ENCODE data around the gene ESRRB. TPM values are rescaled to one million over a fixed set of nuclear protein-coding genes. Genes with fewer than 3 reads are reported as not detected.

The ESRRB gene
- total RNA-seq, 1 donor from 2014 or later: not detected

DNA sequence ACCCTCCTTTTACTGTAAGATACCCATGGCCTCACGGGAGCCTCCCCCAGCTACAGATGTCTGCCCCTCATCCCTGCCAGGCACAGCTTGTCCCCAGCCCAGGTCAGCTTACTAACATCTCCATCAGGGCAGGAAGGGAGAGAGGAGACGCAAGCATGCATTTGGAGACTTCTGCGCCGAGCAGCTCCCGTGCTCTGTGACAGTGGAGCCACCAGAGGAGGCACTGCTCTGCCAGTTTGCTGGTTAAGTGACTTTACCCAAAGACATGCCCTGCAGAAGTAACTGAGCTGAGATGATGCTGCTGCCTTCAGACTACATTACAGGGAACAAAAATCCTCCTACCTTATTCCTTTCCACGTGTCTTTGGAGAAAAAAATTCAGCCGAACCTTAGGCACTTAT, 133.4 kb downstream of the ESRRB start:
- Histone ChIP-seq H3K36me3 (no peaks in the 10 kb centered on the region), H3K4me1 (no peaks in the 10 kb centered on the region), H3K9me3 (no peaks in the 10 kb centered on the region), H3K4me3 (no peak overlapping the region), H3K27ac (no peak overlapping the region), H3K27me3 (ENCODE audit: low read depth) (peaks cover 4% of the 10 kb centered on the region)
- intact Hi-C loops (cut with DNase I): no loop called here
- TF ChIP-seq, protein P1, sequence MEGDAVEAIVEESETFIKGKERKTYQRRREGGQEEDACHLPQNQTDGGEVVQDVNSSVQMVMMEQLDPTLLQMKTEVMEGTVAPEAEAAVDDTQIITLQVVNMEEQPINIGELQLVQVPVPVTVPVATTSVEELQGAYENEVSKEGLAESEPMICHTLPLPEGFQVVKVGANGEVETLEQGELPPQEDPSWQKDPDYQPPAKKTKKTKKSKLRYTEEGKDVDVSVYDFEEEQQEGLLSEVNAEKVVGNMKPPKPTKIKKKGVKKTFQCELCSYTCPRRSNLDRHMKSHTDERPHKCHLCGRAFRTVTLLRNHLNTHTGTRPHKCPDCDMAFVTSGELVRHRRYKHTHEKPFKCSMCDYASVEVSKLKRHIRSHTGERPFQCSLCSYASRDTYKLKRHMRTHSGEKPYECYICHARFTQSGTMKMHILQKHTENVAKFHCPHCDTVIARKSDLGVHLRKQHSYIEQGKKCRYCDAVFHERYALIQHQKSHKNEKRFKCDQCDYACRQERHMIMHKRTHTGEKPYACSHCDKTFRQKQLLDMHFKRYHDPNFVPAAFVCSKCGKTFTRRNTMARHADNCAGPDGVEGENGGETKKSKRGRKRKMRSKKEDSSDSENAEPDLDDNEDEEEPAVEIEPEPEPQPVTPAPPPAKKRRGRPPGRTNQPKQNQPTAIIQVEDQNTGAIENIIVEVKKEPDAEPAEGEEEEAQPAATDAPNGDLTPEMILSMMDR (IDR thresholded peaks at IDR 0.05): no peak
- ATAC-seq (no peak), DNase-seq (no peak)

DNA sequence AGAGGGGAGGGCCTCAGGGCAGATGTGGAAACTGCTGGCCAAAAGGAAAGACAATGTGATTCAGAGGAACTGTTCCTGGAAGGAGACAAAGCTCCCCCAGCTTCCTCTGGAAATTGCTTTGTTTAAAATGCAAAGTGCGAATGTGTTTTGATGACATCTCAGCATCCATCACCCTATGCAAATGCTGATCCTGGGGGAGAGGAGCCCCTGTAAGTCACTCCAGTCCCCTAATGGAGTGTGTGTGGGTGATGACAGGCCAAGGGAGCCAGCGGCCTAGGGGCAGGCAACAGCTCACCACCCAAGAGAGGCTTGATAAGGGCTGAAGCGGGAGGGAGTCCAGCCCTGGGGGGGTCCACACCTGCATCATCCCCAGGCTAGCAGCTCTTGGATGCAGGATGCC, 134.2 kb downstream of the ESRRB start:
- intact Hi-C loops (cut with DNase I): no loop called here
- Histone ChIP-seq H3K9me3 (no peaks in the 10 kb centered on the region), H3K36me3 (no peaks in the 10 kb centered on the region), H3K4me1 (no peaks in the 10 kb centered on the region), H3K4me3 (no peak overlapping the region), H3K27me3 (ENCODE audit: low read depth) (peaks cover 4% of the 10 kb centered on the region), H3K27ac (no peak overlapping the region)
- DNase-seq: no peak
- TF ChIP-seq, protein P1 (IDR thresholded peaks at IDR 0.05): no peak
- ATAC-seq: no peak

DNA sequence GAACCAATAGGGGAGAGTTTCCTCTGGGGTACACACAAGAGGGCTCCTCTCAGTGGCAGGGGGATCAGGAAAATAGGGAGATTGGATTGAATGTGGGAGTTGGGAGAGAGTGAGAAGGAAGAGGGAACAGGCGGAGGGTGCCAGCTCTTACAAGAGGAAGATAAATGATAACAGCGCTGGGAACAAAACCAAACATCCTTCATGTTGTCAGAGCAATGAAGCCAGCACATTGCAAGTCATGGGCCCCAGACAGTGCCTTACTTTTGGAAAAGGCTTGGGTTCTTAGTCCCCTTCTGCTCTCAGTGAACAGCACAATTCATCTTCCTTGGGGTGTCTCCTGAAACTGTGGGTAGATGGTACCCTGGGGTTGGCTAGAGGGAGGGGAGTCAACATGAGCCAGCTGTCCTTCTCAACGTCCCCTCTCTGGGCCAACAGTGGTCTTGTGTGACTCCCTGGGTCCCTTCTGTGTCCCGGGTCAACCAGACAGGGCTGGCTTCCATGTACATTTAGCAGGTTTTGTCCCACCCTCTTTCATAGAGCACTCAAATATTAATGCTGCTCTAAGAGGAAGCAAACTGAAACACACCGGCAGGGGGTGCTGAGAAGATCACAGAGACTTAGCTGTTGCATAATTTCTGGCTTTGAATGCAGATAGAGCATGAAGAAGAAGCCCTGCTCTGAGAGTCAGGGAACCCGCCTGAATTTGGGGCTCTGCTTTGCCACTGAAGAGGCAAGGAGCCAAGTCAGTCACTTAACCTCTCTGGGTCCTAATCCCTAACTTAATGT, 138.5 kb downstream of the ESRRB start:
- ATAC-seq (peak in 1 of 2 donors; percentile 28), DNase-seq (no peak)
- Histone ChIP-seq H3K27me3 (ENCODE audit: low read depth) (peaks cover 4% of the 10 kb centered on the region), H3K4me1 (no peaks in the 10 kb centered on the region), H3K36me3 (no peaks in the 10 kb centered on the region), H3K4me3 (no peak overlapping the region), H3K27ac (no peak overlapping the region), H3K9me3 (no peaks in the 10 kb centered on the region)
- intact Hi-C loops (cut with DNase I): no loop called here
- TF ChIP-seq, protein P1 (IDR thresholded peaks at IDR 0.05): no peak

DNA sequence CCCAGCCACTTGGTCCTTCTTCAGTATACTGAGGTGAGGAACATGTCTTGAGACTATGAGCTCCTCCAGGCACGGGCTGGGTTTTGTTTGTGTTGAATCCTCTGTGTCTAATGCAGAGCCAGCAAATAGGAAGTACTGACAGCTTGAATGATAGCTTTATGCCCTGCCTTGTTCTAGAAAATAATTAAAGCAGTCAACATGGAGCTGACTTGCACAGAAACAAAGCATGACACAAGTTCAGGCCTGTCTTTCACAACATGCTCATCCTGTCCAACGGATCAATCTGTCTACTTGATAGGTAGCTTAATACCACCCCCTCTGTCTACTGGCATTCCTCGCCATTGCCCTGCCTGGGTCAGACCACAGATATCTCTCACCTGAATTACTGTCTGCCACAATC, 140.9 kb downstream of the ESRRB start:
- no peaks in the 10 kb centered on the region for H3K27me3 ChIP-seq (ENCODE audit: low read depth)
- no peak for ATAC-seq
- H3K4me3 ChIP-seq: no peak overlapping the region
- no peaks in the 10 kb centered on the region for H3K4me1 ChIP-seq
- TF ChIP-seq, protein P1 (IDR thresholded peaks at IDR 0.05): no peak
- peaks cover 2% of the 10 kb centered on the region for H3K9me3 ChIP-seq
- no peak overlapping the region for H3K27ac ChIP-seq
- intact Hi-C loops (cut with DNase I): no loop called here
- H3K36me3 ChIP-seq: no peaks in the 10 kb centered on the region
- DNase-seq: no peak

DNA sequence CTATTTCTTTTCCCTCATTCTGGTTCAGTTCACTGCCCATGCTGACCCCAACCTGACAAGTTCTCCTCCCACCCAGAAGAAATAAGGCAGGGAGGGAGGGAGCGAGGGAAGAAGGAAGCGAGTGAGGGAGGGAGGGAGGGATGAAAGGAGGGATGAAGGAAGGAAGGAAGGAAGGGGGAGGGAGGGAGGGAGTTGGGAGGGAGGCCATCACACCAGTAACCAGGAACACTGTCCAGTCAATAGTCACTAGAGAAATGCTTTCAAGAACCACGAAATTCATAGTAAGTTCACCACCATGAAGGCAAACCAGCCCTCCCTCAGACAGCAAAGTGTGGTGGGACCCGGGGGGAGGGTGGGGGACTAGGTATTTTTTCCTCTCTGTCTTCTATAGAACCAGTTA, 142.4 kb downstream of the ESRRB start:
- intact Hi-C loops (cut with DNase I): no loop called here
- Histone ChIP-seq H3K27ac (no peak overlapping the region), H3K9me3 (peaks cover 8% of the 10 kb centered on the region), H3K36me3 (no peaks in the 10 kb centered on the region), H3K4me3 (no peak overlapping the region), H3K27me3 (ENCODE audit: low read depth) (no peaks in the 10 kb centered on the region), H3K4me1 (no peaks in the 10 kb centered on the region)
- DNase-seq: no peak
- TF ChIP-seq, protein P1 (IDR thresholded peaks at IDR 0.05): no peak
- no peak for ATAC-seq
